Cardiac muscle cell (in vitro differentiated cells and primary cell): ENCODE data around the gene TRAPPC10. TPM values are rescaled to one million over a fixed set of nuclear protein-coding genes. Genes with fewer than 3 reads are reported as not detected.
A peak's percentile ranks its signal among the peaks of the same experiment; 100 is the strongest.

Source experiments
- DNase-seq, 2 donors: peaks; one replicate each; pipeline versions ENCODE4 v3.0.0 to v3.0.0-alpha.2; 2010 to 2017; ENCODE audit warnings: low read depth in 1 of 2, low spot score in 1 of 2
- H3K27ac ChIP-seq: fragments of 200-600 bp; sonication (generic); 2 replicates; pipeline ENCODE4 v1.5.1; 2016
- H3K27me3 ChIP-seq: fragments of 200-600 bp; sonication (generic); 2 replicates; pipeline ENCODE4 v1.6.0; 2016; ENCODE audit warnings: control low read depth
- H3K36me3 ChIP-seq: fragments of 200-600 bp; sonication (generic); 2 replicates; pipeline ENCODE4 v1.5.1; 2016; ENCODE audit warnings: control low read depth
- H3K4me1 ChIP-seq: fragments of 200-600 bp; sonication (generic); 2 replicates; pipeline ENCODE4 v1.8.1; 2017; ENCODE audit warnings: low read depth, mild to moderate bottlenecking, mixed run types
- H3K4me3 ChIP-seq: fragments of 200-600 bp; sonication (generic); 2 replicates; pipeline ENCODE4 v1.5.1; 2016; ENCODE audit warnings: mild to moderate bottlenecking
- H3K9me3 ChIP-seq: fragments of 200-600 bp; sonication (generic); 2 replicates; pipeline ENCODE4 v1.5.1; 2017; ENCODE audit warnings: low read depth, mild to moderate bottlenecking, control low read depth
- polyA plus RNA-seq: library from polyadenylated mRNA; unstranded; fragments of >200 nt; fragmentation: Nextera tagmentation; extraction: Ambion mirVana; gene quantifications from 2 replicates; pipeline ENCODE4 v1.2.1, GENCODE V29; 2016
- total RNA-seq: library from RNA; depleted of rRNA; stranded (reverse); fragments of >200 nt; gene quantifications from 2 replicates; pipeline ENCODE4 v1.2.3, GENCODE V29; 2016
- TF ChIP-seq, protein P1 (sequence below): IDR thresholded peaks from 2 replicates; pipeline ENCODE4 v1.5.1; 2012; ENCODE audit warnings: low read depth, mild to moderate bottlenecking, low read length

The TRAPPC10 gene
- total and polyA plus RNA-seq, 2 experiments from 2014 or later = 6.5 to 12.6 TPM

DNA sequence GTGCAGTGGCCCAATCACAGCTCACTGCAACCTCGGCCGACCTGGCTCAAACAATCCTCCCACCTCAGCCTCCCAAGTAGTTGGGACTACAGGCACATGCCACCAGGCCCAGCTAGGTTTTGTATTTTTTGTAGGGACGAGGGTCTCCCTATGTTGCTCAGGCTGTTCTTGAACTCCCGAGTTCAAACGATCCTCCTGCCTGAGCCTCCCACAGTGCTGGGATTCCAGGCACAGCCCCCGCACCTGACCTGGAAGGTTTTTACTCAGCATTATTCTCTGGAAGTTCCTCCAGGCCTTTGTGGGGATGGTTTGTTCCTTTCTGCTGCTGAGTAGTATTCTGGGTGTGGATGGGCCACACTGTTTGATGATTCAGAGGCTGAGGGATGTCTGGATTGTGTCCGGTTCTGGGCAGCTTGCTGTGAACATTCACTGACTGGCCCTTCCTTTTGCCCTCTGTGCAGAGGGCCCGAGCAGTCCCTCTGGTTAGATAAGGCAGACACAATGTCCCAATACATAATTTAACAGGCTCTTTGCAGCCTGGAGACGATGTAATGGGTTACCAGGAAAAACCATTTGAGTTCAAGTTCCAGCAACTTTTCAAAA is 6.0 kb upstream of the TRAPPC10 start:
- H3K36me3 ChIP-seq = no peaks in the 10 kb centered on the region
- H3K4me3 ChIP-seq = no peak overlapping the region
- no peaks in the 10 kb centered on the region for H3K9me3 ChIP-seq
- TF ChIP-seq, protein P1, sequence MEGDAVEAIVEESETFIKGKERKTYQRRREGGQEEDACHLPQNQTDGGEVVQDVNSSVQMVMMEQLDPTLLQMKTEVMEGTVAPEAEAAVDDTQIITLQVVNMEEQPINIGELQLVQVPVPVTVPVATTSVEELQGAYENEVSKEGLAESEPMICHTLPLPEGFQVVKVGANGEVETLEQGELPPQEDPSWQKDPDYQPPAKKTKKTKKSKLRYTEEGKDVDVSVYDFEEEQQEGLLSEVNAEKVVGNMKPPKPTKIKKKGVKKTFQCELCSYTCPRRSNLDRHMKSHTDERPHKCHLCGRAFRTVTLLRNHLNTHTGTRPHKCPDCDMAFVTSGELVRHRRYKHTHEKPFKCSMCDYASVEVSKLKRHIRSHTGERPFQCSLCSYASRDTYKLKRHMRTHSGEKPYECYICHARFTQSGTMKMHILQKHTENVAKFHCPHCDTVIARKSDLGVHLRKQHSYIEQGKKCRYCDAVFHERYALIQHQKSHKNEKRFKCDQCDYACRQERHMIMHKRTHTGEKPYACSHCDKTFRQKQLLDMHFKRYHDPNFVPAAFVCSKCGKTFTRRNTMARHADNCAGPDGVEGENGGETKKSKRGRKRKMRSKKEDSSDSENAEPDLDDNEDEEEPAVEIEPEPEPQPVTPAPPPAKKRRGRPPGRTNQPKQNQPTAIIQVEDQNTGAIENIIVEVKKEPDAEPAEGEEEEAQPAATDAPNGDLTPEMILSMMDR = no peak
- peak in 1 of 2 donors; percentile 94 for DNase-seq
- no peaks in the 10 kb centered on the region for H3K27me3 ChIP-seq
- no peaks in the 10 kb centered on the region for H3K4me1 ChIP-seq
- no peak overlapping the region for H3K27ac ChIP-seq

DNA sequence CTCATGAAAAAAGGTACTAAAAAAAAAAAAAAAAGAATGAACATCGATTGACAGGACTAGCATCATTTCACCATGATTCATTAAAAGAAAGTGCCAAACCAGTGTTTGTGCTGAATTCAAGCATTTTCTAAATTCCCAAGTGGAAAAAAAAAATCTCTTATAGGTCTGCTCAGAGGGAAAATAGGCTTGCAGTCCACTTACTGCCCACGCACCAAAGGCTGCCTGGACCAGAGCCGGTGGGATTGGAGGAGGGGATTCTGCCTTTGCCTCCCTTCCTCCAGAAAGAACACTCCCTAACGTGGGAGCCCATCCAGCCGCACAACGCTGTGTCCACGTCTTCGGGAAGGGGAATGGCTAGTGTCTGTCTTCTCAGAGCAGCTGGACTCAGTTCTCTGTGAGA is 5.5 kb upstream of the TRAPPC10 start:
- no peak overlapping the region for H3K4me3 ChIP-seq
- H3K27me3 ChIP-seq = no peaks in the 10 kb centered on the region
- no peak overlapping the region for H3K27ac ChIP-seq
- DNase-seq = peak in 1 of 2 donors; percentile 89
- no peaks in the 10 kb centered on the region for H3K36me3 ChIP-seq
- TF ChIP-seq, protein P1 = no peak
- no peaks in the 10 kb centered on the region for H3K9me3 ChIP-seq
- no peaks in the 10 kb centered on the region for H3K4me1 ChIP-seq

DNA sequence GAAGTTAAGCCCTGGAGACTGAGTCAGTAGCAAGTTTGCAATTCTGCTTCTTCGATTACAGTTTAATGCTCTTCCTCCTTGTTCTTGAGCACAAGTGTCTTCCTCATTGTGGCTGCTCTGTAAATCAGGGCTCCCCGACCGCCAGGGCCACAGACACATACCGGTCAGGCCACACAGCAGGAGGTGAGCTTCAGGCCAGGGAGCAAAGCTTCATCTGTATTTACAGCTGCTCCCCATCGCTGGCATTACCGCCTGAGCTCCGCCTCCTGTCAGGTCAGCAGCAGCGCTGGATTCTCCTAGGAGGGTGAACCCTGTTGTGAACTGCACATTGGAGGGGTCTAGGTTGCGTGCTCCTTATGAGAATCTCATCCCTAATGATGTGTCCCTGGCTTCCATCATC is 1.7 kb upstream of the TRAPPC10 start:
- H3K27me3 ChIP-seq = no peaks in the 10 kb centered on the region
- DNase-seq = no peak
- no peak overlapping the region for H3K27ac ChIP-seq
- TF ChIP-seq, protein P1 = no peak
- no peaks in the 10 kb centered on the region for H3K9me3 ChIP-seq
- H3K4me3 ChIP-seq = no peak overlapping the region
- no peaks in the 10 kb centered on the region for H3K36me3 ChIP-seq
- H3K4me1 ChIP-seq = no peaks in the 10 kb centered on the region

DNA sequence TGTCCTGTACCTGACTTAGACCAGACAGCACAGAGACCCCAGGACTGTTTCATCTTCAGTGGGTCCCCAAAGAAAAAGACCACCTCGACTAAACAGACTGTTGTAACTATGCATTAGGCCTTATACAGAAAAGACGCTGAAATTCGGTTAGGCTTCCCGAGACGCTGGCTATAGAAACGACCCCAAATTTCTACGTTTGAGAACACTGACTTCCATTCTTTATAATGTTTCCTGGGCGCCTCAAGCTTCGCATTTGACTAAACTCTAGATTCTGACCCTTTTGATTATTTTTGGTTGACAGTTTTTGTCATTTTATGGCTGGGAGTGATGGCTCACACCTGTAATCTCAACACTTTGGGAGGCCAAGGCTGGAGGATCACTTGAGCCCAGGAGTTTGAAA is 986 bp upstream of the TRAPPC10 start:
- Histone ChIP-seq H3K4me3 (peak overlapping the region; percentile 95), H3K27me3 (no peaks in the 10 kb centered on the region), H3K27ac (peak overlapping the region; percentile 95), H3K9me3 (no peaks in the 10 kb centered on the region), H3K36me3 (no peaks in the 10 kb centered on the region), H3K4me1 (no peaks in the 10 kb centered on the region)
- TF ChIP-seq, protein P1 = no peak
- DNase-seq = no peak

DNA sequence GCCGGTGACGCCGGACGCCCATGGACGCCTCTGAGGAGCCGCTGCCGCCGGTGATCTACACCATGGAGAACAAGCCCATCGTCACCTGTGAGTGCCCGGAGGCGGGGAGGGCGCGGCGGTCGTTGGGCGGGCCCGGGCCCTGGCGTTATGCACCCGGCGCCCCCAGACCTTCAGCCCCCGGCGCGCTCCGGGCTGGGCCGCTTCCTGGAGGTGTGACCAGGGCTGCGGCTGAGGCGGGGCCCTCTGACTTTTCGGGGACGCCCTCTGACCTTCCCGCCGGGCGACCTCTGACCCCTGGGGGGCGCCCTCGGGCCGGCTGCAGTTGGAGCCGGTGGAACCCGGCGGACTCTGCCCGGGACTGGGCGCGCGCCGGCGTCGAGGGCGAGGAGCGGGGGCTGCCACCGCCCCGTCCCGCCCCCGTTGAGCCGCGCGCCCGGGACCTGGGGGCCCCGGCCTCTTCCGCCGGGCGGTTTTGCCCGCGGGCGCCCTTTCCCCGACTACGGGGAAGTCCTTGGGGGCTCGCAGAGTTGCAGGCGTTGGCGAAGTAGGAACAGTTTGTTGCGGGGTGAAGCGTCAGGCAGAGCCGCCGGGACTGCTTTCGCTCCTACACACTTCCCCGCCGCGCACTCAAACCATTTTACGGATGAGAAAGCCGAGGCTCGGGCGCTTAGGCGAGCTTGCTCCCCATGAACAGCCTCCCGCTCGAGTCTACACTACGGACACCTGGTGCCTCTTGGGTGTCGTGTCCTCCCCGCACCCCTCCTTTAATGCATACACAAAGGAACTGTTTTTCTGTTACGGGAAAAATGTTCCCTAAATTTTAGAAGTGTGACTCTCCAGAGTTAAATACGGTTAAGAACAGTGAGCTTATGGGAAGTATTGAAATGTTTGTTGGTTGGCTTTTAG is 618 bp downstream of the TRAPPC10 start:
- Histone ChIP-seq H3K36me3 (no peaks in the 10 kb centered on the region), H3K27me3 (no peaks in the 10 kb centered on the region), H3K4me3 (peak overlapping the region; percentile 95), H3K4me1 (no peaks in the 10 kb centered on the region), H3K27ac (peak overlapping the region; percentile 95), H3K9me3 (no peaks in the 10 kb centered on the region)
- peak; percentile 27 to 70 for DNase-seq
- TF ChIP-seq, protein P1 = no peak
